Stimulated activated CD4-positive, alpha-beta T cell treated with anti-CD3 and anti-CD28 coated beads, Interleukin-1b, Interleukin-23, amount 100 ng/mL, for 24 hours (primary cell): Measurements from ENCODE around the gene GSN.

Experiments used
- DNase-seq, 4 experiments: peaks; one replicate each; pipeline ENCODE4 v3.0.0-alpha.2; 2020; ENCODE audit warnings: low read depth in 4 of 4, low spot score in 1 of 4

Gene GSN

DNA sequence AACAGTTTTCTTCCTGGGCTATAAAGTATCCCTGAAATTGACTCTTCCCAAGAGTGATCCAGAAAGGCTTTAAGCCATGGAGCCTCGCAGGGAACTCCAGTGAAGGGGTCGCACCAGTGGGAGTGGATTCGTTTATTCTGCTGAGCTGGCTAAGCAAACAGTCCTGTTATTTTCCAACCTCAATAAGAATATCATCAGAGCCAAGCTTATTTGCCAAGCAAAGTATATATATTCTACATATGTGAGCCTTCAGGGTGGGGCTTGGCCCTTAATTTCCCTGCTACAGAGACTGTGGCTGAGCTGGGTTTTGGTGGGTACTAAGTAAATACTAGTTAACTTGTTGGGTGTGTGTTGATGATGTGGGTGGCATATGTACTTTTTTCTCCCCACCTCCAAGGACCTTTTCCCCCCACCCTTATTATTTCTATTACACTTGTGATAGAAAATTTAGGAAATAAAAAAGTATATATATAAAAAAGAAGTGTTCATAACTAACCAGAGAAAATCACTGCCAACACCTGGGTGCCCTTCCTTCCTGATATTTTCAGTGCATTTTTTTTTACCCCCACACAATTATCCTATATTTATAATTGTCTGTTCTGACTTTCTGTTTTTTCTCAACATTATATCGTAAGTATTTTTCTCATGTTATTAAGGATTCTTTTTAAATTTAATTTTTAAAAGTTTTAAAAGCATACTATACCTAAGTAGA is 5.3 kb downstream of the GSN start:
- DNase-seq, result no peak

DNA sequence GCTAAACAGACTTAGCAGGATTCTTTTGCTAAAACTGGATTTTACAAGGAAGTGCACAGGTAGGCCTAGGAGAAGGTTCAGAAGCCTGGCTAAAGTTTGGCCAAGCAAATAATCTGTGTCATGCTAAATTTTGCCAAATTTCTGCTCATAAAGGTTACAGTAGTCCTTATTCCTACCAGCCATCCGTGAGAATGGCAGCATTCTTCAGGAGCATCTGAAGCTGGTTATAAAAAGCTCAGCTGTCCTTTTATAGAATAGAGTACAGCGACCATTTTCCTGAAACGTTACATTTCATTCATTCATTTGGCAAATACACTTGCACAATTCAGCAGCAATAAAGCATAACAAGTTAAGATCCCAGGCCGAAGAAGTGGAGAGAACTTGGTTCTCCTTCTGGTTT is 6.9 kb downstream of the GSN start:
- no peak for DNase-seq

DNA sequence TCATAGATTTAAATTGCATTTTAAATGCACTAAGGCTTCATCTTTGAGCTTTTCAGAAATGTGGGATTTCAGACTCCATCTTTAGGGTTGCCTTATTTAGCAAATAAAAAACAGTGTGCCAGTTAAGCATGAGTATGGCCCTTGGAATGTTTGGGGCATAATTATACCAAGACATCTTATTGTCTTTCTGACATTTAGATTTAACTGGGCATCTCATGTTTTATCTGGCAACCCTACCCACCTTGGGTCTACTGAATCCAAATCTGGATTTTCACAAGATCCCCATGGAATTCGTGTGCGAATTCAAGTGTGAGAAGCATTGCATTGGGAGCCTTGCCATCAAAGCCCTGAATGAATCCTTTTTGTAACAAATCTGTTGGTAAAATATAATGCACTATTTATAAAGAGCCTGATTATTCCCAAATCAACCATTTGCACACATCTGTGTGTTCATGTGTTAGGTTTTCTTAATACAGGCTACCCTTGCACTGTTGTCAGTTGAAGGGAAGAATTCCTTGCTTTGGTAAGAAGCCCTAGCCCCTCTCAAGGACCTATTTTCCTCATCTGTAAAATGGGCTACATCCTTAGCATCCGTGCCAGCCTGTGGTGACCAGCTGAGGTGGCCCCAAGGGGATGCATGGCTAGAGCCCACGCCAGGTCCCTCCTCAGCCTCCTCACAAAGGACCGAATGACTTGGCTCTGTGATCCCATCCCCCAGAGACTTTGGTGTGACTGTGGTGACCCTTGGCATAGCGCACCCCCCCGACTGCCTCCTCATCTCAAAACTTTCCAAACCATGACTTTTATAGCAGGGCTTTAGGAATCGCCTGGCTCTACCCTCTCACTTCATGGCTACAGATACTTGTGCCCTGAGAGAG is 8.1 kb downstream of the GSN start:
- no peak for DNase-seq

DNA sequence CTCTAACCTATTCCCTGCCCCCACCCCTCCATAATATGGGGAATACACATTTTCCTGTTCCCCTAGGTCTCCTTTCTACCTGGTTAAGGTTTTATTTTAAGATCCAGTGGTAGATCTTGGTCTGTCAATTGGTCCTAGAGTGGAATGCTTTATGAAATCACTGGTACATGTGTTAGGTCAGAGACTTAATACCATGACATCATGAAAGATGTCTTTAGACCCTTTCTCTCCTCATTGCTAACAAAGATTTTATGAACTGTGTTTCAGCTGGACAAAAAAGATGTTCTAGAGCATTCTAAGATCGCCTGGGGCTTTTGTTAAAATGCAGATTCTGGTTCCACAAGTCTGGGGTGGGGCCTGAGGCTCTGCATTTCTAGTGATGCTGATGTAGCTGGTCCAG is 9.1 kb downstream of the GSN start:
- no peak for DNase-seq

DNA sequence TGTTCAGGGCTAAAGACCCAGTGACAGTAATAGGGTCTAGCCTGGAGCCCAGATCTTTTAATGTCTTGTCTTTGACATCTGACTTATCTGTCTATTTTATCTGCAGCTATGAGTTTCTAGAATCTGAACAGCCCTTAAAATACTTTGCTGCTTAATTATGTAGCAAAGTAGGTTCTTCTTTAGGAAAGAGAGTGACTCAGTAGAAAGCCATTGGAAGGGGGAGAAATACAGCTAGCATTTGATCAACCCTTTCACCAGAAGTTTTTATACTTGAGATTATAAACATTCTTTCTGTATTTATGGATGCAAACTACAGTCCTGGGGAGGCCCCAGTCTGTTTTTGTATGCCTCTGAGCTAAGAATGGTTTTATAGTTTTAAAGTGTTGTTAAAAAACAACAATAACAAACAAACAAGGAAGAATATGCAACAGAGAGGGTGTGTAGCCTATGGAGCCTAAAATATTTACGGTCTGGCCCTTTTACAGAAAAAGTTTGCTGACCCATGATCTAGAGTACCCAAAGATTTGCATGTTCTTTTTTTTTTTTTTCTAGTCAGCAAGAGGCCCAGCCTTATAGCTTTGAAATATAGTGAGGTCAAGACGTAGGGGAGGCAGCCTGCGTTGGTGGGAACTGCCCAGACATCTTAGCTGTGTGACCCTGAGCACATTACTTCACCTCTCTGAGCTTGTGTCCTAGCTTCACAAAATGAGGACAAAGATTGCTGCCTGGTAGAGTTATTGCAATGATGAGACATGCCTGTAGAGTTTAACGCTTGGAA is 9.7 kb downstream of the GSN start:
- no peak for DNase-seq

DNA sequence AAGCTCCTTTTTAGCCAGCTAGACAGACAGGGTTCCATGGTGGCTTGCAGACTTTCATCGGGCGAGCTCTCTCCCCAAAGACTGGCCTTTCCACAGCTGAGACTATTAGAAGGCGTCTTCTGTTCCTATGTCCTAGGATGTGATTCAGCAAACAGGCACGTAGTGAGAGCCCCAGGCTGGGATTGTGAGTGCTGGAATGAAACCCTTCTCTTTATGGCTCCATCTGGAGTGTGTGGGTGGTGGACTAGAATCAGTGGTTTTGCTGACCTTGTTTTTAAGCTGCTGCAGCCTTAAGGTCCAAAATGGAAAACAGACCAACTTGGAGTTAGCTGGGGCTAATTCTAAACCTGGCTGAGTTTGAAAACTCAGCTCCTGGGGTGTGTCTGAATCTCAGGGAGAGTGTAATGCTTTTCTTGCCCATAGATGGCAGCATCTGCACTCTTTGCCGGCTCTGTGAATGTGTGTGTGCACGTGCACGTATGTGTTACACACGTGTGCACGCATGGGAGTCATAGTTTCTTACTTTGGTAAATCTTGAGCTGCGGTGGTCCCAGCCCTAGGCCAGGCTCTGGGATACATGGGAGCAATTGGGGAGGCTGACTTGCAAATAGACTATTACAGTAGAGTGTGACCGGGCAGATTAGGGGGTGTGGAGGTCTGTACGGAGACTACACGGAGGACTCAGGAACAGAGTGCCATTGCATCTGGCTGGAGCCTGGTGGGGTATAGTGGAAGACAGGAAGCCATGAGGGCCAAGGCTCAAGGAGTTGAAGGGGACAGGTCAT is 10.7 kb downstream of the GSN start:
- DNase-seq, result peak in 1 of 4 experiments; percentile 25

DNA sequence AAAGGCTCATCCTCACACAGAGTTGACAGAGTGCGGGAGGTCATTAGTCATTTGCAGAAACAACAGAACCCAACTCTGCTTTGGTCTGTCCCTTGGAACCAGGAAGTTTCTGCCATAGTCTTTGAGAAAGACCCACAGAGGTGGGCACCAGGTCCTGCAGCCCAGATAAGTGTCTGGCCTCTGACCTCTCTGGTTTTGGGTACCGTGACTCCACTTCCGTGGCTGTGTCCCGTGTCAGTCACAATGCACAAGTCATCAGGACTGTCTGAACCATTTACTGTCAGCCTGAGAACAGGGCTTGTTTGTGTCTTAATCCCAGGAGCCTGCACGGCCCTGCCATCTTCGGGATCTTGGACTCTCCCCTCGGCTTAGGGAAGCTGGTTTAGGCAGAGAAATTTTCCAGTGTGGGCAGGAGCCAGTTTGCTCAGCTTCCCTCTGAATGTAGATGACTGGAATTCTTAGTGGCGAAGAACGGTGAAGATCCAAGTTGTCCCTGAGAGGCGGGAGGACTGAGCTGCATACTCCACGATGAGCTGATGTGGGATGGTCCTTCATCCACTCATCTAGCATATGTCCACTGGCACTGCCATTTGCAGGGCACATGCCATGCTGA is 11.9 kb downstream of the GSN start:
- DNase-seq, result no peak

DNA sequence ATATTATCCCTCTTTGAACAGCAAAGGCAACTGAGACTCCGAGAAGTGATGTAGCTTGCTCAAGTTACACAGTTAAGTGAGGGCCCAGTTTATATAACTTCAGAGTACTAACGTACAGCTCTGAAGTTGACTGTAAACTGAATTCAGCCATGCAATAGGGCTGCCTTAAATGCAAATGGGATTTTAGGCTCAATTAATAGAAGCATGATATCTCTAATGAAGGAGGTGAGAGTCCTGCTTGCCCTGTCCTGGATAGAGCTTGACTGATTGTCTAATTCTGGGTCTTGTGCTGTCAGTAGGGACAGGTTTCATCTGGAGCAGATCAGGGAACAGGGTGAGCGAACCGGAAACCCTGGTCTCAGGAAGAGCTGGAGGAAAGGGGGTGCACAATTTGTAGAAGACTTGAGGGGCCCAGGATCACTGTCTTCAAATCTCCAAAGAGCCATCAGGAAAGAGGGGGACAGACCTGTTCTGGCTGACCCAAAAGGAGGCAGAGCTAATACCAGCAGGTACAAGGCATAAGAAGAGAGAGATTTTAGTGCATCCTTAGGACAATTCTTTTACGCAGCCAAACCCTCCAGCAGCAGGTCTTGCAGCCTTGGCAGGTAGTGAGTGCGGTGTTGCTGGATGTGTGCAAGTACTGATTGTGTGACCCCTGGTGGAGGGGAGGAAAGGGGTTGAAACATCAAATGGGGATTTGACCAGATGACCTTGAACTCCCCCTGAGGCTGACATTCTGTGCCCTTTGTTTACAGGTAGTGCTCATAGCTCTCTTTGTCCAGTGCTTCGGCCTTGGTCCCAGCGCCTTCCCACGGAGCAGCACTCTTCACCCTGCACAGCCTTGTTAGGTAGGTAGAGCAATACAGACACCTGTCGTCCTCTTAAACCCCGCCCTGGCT is 13.0 kb downstream of the GSN start:
- DNase-seq, result no peak

DNA sequence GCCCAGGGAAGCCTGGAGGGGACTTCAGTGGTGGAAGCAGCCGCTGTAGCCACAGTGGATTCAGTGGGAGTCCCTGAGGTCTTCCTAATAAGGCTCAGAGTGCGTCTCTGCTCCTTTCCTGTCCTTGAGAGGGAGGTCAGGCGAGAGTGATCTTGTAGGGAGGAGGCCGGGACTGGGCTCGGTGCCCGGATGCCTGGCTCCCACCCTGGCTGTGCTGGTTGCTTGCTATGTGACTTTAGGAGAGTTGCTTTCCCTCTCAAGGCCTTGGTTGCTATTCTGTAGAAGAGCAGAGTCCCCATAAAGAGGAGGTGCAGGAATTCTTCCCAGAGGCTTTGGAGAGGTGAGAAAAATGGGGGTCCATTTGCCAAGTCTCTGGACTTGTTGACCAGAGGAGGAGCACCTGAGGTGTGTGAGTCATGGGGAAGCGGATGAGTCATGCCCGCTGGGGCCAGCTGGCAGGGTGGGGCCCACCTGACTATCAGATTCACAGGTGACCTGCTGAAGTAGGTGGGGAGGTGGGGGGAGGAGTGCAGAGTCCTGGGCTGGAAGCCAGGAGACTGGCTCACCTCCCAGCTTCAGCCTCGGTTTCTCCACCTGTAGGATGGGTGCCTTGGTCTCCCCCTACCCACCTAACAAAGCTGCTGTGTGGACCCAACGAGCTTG is 13.8 kb downstream of the GSN start:
- DNase-seq, result no peak

DNA sequence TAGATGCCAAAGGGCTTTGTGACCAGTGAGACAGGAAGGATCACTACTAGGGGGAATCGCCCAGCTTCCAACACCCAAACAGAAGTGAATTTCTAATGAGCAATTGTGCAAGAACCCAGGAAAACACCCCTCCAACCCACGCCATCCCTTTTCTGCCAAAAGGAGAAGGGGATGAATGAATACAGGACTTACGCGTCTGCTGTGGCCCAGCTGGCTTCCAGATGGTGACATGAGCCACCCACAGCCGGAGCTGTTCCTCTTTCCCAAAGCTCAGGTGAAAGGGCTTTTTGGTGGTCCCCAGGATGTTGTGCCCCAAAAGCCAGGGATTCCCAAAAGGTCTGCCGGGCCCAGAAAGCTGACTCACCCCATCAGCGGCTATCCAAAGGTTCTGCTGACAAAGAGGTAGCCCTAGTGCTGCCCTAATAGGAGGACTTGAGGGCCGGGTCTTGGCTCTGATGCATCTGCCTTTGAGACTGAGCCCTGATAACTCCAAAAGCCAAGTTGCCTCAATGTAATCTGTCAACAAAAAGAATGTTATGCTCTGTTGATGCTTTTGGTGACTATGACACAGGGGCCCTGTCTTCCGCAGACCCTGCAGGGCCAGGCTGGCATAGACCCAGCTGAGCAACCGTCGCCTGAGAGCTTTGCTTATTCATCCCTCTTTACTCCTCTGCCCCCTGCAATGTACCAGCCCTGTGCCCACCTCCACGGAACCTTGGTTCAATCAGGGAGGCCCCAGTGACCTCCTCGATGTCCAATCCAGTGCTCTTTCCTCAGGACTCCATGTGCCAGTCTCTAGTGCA is 14.5 kb downstream of the GSN start:
- DNase-seq, result no peak

DNA sequence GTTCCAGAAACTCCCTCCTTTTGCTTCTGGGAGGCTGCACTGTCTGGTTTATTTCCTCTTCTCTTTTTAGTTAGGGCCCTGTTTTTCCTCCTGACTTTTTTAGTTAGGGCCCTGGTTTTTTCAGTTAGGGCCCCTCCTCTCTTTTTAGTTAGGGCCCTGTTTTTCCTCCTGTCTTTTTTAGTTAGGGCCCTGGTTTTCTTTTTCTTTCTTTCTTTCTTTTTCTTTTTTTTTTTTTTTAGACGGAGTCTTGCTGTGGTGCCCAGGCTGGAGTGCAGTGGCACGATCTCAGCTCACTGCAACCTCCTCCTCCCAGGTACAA is 15.1 kb downstream of the GSN start:
- DNase-seq, result no peak

DNA sequence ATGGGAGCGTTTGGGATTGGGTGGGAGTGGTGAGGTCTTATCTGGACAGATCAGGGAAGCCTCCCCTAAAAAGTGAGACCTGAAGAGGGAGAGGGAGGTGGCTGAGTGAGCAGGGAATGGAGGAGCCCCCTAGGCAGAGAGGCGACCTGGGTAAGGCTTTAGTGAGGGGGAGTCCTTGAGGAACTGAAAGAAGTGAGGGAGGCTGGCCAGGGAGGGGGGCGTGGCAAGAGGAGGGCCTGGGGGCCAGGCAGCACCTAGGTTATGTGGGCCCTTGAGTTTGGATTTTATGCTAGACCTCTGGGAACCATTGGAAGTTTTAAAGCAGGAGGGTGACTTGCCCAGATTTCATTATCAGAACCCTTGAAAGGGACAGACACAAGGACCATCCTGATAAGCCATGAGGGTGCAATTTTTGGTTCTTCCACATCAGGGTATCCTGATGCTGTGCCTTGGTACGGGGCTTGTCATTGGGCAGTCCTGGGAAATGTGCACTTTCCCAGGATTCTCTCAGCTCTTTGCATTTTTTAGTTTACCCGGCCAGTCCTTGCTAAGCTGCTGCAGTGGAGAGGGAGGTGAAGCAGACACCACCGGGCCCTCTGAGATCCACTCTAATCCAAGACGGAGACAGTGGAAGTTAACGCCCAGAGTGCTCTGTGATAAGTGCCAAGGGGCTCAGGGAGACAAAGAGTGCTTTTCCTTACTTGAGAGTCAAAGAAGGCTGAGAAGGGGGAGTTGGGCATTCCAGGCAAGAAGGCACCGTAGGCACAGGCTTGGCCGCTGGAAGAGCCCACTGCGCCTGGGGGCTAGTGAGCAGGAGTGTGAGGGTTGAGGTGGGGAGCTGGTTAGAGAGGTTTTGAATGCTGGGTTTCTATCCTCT is 16.1 kb downstream of the GSN start:
- no peak for DNase-seq

DNA sequence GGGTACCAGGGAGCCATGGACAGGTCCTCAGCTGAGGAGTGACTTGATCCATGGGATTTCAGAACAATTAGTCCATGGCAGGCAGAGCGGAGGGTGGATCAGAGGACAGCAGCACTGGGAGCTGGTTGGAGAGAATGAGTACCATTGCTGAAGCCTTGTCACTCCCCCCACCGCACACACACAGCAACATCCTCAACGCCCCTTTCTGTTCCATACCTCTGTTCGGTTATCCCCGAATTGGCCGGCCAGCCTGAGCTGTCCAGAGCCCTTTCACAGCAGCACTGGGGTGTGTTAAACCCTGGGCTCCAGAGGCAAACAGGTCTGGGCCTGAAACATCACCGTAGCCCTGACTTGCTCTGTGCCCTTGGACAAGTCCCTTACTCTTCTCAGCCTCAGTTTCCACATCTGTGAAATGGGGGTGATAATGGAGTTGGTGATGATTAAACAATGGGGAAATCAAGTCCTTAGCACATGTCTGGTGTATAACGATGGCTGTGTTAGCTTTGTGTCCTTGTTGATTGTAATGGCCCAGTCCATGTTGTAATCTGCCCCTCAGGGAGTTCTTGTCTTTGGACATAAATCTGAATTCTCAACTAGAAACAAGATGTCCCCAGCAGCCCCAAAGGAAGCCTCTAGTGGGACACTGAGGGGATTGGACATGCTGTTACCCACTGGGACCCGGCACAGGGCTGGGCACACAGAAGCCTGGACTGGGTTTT is 16.9 kb downstream of the GSN start:
- no peak for DNase-seq

DNA sequence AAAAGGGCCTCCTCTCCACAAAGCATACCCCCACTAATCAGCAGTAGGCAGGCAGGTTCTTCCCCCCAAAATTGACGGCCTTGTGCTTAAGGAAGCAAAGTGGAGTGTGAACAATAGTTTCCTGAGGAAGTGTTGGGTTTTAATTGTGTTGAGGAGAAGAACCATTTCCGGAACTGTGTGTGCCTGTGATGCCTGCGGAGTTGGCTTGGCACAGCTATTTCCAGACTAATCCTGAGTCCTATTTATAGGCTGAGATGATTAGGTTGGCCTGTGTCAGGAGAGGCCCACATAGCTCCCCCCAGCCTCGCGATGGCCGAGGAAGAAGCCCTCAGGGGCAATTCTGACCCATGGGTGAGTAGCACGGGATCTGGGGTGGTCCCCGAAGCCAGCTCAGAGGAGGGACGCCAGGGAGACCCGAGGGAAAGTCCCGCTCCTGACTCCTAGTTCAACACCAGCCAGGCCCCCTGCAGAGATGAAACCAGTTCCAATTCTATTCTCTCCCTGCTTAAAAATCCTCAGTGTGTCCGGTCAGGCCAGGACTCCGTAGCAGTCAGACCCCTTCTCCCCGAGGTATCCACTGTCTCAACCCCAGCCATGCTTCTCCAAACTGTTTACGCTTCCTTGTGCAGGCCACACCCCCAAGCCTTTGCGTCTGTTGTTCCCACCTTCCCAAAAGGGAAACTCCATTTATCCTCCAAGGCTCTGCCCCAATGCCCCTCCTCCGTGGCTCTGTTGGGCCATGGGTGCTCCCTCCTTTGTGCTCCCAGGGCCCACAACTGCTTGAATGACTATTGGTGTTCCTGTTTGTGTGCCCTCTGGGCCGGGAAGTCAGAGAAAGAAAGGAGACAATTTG is 18.1 kb downstream of the GSN start:
- no peak for DNase-seq

DNA sequence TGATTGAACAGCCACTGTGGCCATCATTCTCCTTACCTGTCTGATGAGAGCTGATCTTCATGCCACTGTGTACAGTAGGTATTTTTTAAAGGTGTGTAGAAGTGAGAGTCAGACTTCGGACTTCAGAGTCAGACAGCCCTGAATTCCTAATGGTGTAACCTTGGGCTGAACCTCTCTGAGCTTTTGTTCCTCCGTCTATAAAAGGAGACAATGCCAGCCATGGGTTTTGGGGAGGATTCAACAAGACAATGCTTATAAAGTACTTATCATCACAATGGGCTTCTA is 18.7 kb downstream of the GSN start:
- no peak for DNase-seq
